Frontal cortex (tissue), 4 donors: Measurements from ENCODE around the gene RPTOR. TPM values are rescaled to one million over a fixed set of nuclear protein-coding genes. Genes with fewer than 3 reads are reported as not detected.
"Not testable (repeated sequence)": the region's sequence is repeated elsewhere in the genome, so short reads cannot be mapped to it uniquely, and the experiment has no call there.

Experiments
- DNase-seq, 2 donors: peaks; one replicate each; pipeline ENCODE4 v3.0.0; 2012; ENCODE audit warnings: low spot score in 2 of 2
- FAIRE-seq: peaks from 2 replicates; lab custom pipeline; 2012; peaks lifted over from hg19 to GRCh38; lab: Jason Lieb, UNC
- total RNA-seq: library from RNA; depleted of rRNA; stranded (reverse); fragments of >200 nt; gene quantifications from one replicate; pipeline ENCODE4 v1.2.3, GENCODE V29; 2014
- donor health status: control.
- donor health status: control.
- donor health status: control.

Gene RPTOR
- total RNA-seq, 1 donor from 2014 or later, result 12.2 TPM

DNA sequence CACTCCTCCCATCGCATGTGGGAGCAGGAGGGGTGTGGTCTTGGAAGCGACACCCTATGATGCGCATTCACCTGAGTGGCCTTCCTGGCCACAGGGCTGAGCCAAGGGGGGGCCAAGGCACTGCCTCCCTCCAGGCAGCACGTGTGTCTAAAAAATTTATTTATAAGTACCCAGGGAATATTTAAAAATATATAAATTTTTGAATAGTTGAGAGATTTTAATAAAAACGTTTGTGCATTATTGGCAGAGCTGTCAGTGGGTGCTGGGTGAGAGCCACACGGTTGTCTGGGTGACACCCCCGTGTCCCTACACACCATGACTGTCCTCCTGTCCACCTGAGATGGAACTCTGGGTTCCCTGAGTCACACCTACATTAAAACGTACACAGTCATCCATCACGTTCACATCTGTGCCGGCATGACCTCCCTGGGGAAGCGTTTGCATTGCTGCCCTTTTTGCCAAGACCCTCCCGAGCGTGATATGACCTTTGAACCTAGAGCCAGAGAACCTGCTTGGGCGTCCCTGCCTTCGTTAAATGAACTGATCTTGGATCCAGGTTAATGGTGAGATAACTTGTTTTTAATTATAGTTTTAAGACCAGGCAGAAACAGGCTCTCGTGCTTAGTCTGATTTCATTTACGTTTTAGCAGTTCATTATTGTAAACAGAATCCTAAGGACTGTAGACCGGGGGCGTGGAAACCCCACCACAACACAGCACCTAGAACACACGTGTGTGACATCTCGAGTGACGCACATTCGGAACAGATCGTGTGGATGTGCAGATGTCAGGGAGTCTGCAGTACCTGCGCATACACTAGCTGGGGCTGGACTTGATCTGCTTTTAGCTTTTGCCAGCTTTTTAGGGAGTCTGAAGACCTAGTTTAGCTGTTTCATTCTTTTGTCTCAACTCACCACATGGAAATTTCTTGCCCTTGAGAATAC is 254.2 kb downstream of the RPTOR start:
- DNase-seq, result no peak
- FAIRE-seq, result no peak

DNA sequence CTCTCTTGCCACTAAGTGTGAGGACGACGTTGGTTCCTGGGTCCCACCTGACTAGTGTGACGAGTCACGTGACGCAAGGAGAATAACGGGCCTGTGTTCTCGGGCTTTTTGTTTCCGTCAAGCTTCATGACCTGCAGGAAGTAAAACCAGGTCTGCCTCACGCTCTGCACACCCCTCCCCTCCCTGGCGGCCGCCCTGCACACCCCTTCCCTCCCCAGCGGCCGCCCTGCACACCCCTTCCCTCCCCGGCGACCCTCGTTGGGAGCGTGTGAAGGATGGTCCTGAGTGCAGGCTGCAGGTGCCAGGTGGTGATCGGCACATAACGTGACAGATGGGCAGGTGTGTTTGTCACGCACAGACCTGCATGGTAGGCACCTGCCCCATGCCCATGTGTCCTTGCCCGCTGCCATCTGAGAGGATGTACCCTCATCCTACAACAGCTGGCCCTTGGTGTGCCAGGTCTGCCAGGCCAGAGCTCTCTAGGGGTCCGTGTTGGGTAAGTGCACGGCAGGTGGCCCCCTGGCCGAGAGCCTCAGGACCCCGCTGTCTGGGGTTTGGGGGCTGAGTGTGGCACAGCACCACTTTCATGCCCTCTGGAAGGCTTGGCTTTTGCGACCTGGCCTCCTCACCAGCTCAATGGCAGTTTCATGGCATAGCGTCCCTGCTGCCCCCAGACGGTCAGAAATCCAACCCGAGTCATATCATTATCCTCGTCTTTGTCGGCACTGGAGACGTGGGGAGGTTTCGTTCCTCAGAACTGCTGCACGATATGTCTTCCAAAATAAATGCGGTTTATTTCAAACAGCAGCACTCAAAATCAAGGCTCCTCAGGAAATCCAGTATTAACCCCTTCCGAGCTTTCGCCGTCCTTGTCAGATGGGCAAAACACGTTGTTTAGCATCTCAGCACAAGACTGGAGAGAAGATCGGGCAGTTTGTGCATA is 255.2 kb downstream of the RPTOR start:
- FAIRE-seq, result no peak

GRCh38 chr17:80800481-80801391 is 256.1 kb downstream of the RPTOR start:
- no peak for FAIRE-seq

More for the DNA sequence above, 255.2 kb downstream of the RPTOR start:
- DNase-seq, result peak in 1 of 2 donors; percentile 30

DNA sequence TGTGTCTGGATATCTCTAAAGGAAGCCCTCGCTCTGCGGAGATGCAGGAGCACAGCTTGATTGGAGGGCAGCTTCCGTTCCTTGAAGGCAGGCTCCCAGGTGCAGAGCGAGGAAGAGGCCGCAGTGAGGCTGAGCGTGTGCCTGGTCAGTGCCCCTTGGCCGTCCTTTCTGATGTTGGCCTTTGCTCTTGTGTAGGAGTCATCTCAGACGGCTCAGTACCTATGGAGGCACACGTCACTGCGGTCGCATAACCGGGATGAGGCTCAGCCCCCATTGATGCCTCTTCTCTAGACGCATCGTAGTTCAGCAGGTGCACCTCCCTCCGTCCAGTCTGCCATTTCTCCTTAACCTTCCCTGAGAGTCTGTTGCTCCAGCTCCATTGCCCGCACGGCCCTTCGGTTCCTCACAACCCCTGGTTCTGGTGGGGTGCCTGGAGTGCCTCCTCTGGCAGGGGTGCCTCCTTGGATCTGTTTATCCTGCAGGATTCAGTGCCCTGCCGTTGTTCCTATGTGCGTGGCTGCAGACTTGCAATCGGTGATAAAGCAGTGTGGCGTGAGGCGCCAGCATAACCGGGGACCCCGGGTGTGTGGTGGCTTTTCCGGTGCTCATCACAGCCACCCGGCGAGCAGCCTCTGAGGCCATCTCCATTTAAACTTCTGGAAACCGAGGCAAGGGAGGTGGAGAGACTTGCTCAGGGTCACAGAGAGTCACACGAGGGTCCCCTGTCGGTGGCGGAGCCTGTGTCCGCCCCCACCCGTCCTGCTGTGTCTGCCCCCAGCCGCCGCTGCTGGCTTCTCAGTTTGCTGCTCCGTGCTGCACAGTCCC is 258.2 kb downstream of the RPTOR start:
- DNase-seq (no peak), FAIRE-seq (no peak)

More at GRCh38 chr17:80800481-80801391, 256.1 kb downstream of the RPTOR start:
- DNase-seq, result peak; percentile 55 to 59

- DNase-seq, result no peak
- FAIRE-seq, result no peak
Measured at GRCh38 chr17:80803451-80804428, 259.1 kb downstream of the RPTOR start.

- FAIRE-seq (no peak), DNase-seq (no peak)
Measured at GRCh38 chr17:80804466-80804865, 259.8 kb downstream of the RPTOR start.

- DNase-seq, result no peak
- no peak for FAIRE-seq
Measured at GRCh38 chr17:80805032-80805751, 260.6 kb downstream of the RPTOR start.

GRCh38 chr17:80807014-80807413 is 262.4 kb downstream of the RPTOR start:
- FAIRE-seq, result no peak

DNA sequence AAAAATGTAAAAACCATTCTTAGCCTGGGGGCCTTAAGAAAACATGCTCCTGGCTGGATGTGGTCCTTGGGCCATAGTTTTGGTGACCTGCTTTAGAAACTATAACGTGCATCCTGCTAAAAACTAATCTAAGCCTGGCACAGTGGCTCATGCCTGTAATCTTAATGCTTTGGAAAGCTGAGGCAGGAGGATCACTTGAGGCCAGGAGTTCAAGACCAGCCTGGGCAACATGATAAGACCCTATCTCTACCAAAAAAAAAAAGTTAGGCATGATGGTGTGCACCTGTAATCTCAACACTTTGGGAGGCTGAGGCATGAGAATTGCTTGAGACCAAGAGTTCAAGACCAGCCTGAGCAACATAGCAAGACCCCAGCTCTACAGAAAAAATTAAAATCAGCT is 263.2 kb downstream of the RPTOR start:
- FAIRE-seq (no peak), DNase-seq (no peak)

More at GRCh38 chr17:80807014-80807413, 262.4 kb downstream of the RPTOR start:
- DNase-seq, result no peak

GRCh38 chr17:80811181-80812105 is 266.8 kb downstream of the RPTOR start:
- no peak for DNase-seq

GRCh38 chr17:80812362-80813088 is 267.9 kb downstream of the RPTOR start:
- FAIRE-seq (no peak), DNase-seq (no peak)

More at GRCh38 chr17:80811181-80812105, 266.8 kb downstream of the RPTOR start:
- no peak for FAIRE-seq

- FAIRE-seq, result no peak
Measured at GRCh38 chr17:80813318-80813717, 268.7 kb downstream of the RPTOR start.

GRCh38 chr17:80814491-80814890 is 269.9 kb downstream of the RPTOR start:
- no peak for FAIRE-seq
- no peak for DNase-seq

More at GRCh38 chr17:80813318-80813717, 268.7 kb downstream of the RPTOR start:
- DNase-seq, result no peak

GRCh38 chr17:80815151-80815681 is 270.6 kb downstream of the RPTOR start:
- no peak for FAIRE-seq
- DNase-seq, result no peak

GRCh38 chr17:80815718-80816117 is 271.1 kb downstream of the RPTOR start:
- FAIRE-seq, DNase-seq: not testable (repeated sequence)
